A549 treated with Hydrocortisone at 1 μM for 4 hours (cell line): ENCODE data around the gene GNPDA2. TPM values are rescaled to one million over a fixed set of nuclear protein-coding genes. Genes with fewer than 3 reads are reported as not detected.

Source experiments
- total RNA-seq: library from RNA; stranded (reverse); fragments of 200-300 nt; extraction: Qiagen RNA extraction; gene quantifications from 5 replicates; pipeline ENCODE4 v1.2.3, GENCODE V29; 2022

GNPDA2 gene
- total RNA-seq = 7.9 to 12.5 TPM (median 10.2 TPM) in 5 replicates

DNA sequence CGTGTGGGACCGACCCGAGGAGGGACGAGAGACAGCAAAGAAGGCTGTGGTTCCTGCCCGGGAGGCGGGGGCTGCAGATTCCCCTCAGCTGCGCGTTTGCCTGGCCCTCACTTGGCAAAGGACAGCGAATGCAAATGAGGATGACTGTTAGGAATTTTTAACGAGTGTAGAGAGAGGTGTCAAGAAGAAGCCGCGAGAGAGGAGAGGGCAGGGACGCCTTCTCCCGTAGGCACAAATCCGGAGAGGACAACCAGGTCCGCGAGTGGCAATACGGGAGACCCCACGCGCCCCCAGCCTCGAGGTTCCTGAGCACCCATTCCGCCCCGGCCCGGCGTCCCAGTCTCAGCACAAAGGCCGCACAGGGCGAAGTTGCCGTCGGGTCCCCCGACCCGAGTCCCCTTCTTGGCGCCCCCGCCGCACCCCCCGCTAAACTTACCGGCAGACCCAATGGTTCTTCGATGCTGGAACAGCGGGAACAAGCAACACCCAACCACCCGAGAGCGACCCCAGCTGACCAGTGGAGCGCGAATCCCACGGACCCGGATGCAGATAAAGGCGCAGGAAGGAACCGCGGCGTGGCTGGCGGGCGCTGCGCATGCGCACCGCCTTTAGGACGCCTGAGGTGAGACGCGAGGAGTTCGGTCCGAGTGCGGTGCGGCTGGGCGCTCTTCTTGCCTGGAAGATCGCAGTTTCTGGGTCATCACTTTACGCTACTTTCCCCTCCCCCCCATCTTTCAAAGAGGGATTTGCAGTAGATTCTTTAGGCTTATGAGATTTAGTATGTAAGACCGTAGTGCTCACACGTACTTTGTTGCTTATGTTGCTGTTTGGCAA is at the start of gene GNPDA2:
TSS of gene GNPDA2 (minus strand) at position 519 of the 834 bp plus-strand sequence. CDS start 4,349 bp downstream, outside the sequence.

DNA sequence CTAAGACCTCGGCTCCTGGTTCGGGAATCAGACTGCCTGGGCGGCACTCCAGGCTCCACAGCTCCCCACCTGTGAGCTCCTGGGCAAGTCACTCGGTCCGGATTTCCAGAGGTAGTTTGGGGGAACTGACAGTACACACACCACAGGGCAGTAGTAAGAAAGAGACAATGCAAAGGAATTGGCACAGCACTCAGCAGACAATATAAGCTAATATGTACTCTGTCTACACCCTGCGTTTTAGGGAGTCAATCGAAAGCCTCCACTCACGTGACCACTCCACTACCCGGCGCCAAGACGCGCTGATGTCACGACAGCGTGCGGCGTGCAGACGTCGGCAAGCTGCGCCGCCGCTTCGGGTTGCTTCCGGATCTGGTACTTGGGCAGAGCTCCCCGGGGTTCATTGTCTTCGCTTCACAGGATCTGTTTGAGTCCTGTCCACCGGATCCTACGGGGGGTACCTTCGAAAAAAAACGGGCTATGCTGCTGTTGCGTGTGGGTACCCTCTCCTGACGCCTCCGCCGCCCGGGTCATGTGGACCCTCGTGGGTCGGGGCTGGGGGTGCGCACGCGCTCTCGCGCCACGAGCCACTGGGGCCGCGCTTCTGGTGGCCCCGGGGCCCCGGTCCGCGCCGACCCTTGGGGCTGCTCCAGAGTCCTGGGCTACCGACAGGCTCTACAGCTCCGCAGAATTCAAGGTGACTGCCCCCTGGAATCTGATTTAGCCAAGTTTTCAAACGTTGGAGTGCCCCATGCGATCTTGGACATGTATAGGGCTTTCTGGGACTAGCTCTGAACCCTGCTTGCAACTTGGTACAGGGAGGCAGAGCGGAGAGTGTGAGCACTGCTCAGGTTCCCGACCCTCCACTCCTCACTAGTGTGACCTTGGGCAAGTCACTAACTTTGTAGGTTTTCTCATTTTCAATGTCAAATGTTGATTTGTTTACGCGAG is 48.0 kb downstream of the GNPDA2 start, which contains the start of gene GUF1:
TSS of gene GUF1 (plus strand) at position 327 of the 948 bp plus-strand sequence. CDS start at position 530, 203 bp downstream.

Other genes starting within 250 kb of the GNPDA2 start
- not detected in 5 replicates for gene YIPF7, start 74.9 kb downstream of the GNPDA2 start, total RNA-seq
- 7.3 to 11.6 TPM (median 8.9 TPM) in 5 replicates for gene GUF1, start 48.1 kb downstream of the GNPDA2 start, total RNA-seq